MV-4-11 (cell line): ENCODE data around the gene FGR.
A peak's percentile ranks its signal among the peaks of the same experiment; 100 is the strongest.
"Not testable (repeated sequence)": the region's sequence is repeated elsewhere in the genome, so short reads cannot be mapped to it uniquely, and the experiment has no call there.

Experiments
- DNase-seq: peaks from one replicate; lab custom pipeline; 2025; lab: John Stamatoyannopoulos, UW

FGR gene

DNA sequence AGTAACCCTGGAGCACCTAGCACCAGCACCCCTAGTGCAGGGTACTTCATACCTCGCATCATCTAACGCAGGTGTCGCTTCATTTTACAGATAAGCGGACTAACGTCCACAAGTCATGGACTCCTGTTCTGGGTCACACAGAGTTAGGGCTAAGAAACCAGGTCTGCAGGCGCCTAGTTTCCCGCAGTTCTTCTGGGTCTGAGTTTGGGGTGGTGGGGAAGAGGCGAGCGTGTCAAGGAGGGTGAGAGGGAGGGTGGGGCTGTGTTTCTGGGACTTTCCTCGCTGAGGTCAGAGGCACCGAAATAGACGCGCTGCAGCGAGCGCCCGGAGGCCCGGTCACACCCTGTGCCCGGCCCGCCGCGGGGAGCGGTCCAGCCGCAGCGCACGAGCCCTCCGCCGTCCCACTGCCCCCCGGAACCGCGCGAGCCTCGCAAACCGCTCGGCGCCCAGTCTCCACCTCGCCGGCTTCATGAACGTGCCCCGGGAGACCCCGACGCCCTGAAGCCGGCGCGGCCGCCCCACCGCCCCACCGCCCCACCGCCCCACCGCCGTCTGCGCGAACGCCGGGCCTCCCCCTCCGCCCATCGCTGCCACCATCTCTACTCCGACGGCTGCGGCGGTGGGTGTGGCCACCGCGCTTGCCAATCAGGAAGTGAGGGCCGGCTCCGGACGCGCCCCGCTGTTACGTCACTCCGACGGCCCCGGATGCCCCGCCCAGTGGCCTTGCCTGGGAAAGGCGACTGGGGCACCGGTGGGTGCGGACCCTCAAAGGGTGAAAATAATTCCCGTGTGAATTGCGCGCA lies 24.7 kb upstream of the FGR start:
- peak; percentile 80 for DNase-seq

GRCh38 chr1:27658951-27659496 lies 24.0 kb upstream of the FGR start:
- DNase-seq: peak; percentile 51

- peak; percentile 67 for DNase-seq
Measured at GRCh38 chr1:27656157-27656893, 21.3 kb upstream of the FGR start.

DNA sequence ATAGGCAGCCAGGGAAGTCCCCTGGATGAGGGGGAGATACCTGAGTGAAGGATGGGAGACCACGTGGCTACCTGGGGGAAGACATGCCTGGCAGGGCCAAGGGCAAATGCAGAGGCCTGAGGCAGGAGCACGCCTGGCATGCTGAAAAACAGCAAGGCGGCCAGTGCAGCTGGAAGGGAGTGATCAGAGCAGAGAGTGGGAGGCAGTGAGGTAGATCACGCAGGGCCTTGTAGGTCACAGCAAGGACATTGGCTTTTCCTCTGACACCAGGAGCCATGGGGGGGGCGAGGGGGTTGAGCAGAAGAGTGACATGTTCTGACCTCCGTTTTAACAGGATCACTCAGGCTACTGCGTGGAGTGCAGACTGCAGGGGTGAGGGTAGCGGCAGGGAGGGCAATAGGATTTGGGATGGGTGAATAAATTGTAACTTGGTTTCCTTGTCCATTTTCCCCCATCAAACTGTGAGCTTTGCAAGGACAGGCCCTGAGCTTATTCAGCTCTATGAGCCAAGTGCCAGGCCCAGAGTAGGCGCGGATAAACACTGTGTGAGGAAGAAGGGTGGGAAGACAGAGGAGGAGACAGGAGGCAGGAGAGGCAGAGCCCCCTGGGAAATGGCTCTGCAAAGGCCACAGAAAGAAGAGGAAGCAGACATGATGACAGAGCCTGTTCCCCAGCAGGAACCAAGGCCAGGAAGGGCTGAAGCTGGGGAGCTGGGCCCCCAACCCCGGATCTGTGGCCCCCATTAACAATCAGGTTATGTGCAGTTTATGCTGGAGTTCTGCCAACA lies 20.4 kb upstream of the FGR start:
- peak; percentile 17 for DNase-seq

GRCh38 chr1:27652111-27652864 lies 17.3 kb upstream of the FGR start:
- DNase-seq: no peak

GRCh38 chr1:27650539-27651175 lies 15.7 kb upstream of the FGR start:
- no peak for DNase-seq

GRCh38 chr1:27650171-27650538 lies 15.2 kb upstream of the FGR start:
- DNase-seq: no peak

- no peak for DNase-seq
Measured at GRCh38 chr1:27649306-27649635, 14.3 kb upstream of the FGR start.

DNA sequence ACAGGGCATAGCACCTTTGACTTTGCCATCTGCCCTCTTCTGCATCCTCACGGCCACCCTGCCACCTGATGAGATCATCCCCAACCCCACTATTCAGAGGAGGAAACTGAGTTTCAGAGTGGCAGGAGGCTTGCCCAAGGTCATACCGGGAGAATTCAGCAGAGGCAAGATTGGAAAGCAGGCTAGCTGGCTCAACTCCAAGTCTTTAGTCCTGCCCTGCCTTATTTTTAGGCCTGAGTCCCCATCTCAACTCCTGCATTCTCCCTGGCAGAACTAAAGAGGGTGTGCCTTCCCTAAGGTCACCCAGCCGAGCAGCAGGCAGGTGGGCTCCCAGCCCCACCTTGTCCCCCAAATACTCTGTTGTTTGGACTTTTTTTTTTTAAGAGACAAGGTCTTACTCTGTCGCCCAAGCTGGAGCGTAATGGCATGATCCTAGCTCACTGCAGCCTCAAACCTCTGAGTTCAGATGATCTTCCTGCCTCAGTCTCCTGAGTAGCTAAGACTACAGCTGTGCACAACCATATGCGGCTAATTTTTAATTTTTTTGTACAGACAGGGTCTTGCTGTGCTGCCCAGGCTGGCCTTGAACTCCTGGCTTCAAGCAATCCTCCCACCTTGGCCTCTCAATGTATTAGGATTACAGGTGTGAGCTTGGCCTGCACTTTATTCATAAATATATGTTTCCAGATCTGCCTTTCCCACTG lies 13.8 kb upstream of the FGR start:
- no peak for DNase-seq

DNA sequence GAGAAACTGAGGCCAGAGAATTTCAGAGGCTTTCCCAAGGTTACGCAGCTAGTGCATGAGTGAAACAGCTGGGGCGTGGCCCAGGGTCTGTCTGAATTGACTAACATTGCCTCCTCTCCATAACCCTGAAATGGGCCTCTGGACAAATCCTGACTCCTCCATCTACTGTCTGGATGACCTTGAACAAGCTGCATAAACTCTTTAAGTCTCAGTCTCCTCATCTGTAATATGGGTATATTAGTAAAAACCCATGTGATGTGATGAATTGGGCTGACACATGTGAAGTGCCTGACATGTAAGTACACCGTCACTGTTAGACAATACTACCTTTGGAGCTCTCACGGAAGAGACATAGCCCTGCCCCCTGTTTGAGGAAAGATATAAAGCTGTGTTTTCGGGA lies 12.3 kb upstream of the FGR start:
- DNase-seq: no peak

- DNase-seq: no peak
Measured at GRCh38 chr1:27646676-27647075, 11.7 kb upstream of the FGR start.

DNA sequence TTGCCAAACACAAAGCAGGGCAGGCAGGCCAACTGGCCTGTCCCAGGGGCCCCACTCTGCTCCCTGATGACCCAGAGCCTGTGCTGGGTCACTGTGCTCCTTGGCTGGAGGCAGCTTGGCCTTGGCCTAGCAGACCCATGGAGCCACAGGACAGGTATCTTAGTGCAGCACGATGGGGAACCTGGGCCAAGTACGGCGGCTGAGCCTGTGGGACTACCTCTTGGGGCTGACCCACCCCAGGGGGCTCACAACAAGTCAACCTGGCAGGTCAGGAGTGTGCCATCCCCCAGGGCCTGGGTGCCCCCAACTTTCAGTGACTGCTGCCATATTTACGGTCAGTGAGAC lies 10.1 kb upstream of the FGR start:
- DNase-seq: no peak

DNA sequence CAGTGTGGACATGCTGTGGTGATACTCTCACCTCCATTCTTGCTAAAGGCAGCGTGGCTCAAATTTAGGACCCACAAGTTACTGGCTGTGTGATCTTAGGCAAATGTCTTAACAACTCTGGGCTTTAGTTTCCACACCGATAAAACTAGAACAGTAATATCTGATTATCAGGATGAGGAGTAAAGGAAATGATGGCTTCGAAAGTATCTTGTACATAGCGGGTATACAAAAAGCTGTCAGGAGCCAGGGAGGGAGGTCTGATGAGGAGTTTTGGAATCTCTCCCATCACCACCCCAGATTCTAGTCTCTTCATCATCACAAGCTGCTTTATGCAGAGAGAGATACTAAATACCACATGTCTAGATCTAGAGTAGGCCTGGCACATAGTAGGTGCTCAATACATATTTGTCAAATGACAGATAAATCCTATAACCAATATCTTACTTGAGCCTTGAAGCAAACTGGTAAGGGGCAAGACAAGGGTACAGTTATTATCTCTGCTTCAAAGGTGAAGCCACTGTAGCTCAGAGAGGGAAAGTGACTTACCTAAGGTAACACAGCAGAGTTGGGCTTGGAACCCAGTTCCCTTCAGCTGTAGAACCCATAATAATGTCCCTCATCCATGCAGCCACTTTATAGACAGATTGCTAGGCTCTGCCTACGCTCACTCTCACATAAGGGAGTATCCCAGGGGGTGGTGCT lies 9.5 kb upstream of the FGR start:
- no peak for DNase-seq

DNA sequence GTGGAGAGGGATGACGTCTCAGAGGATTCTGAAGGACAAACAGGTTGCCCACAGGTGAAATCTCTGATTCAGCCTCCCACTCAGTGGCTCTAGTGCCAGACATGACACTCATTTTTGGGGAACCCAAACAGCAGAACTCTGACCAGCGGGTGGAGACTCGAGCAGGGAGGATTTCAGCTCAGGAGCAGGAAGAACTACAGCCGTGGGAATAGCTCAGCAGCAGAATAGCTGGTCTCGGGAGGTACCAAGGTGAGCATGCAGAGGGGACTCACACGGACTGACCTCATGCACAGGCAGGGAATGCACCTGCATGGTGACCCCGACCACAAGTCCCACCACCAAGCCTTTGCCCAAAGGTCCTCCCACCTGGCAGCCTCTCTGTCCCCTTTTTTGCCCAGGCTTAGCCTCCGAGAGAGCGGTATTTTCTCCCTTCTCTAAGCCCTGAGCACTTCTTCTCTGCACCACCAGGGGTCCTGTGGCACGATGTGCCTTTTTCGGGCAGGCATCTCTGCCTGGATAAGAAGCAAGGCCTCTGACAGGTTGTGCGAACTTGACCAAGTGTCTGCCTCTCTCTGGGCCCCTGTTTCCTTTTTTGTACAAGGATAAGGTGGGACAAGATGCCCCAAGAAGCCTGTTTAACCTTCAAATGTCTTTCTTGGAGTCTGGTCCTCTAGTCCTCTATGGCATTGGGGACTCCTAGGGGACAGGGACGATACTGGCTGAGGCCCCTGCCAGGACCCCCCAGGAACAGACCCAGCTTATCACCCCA lies 8.8 kb upstream of the FGR start:
- DNase-seq: peak; percentile 44

- not testable (repeated sequence) for DNase-seq
Measured at GRCh38 chr1:27640514-27640913, 5.5 kb upstream of the FGR start.

DNA sequence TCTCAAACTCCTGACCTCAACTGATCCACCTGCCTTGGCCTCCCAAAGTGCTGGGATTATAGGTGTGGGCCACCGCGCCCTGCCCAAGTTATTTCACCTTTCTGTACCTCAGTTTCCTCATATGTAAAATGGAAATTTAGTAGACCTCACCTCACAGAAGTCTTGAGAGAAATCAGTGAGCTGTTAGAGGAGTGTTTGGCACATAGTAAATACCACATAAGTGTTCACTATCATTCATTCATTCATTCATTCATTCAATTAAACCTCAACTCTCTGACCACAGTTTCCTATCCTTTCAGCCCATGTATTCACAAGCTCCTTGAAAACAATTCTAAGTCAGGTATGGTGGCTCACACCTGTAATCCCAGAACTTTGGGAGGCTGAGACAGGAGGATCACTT lies 3.8 kb upstream of the FGR start:
- no peak for DNase-seq

DNA sequence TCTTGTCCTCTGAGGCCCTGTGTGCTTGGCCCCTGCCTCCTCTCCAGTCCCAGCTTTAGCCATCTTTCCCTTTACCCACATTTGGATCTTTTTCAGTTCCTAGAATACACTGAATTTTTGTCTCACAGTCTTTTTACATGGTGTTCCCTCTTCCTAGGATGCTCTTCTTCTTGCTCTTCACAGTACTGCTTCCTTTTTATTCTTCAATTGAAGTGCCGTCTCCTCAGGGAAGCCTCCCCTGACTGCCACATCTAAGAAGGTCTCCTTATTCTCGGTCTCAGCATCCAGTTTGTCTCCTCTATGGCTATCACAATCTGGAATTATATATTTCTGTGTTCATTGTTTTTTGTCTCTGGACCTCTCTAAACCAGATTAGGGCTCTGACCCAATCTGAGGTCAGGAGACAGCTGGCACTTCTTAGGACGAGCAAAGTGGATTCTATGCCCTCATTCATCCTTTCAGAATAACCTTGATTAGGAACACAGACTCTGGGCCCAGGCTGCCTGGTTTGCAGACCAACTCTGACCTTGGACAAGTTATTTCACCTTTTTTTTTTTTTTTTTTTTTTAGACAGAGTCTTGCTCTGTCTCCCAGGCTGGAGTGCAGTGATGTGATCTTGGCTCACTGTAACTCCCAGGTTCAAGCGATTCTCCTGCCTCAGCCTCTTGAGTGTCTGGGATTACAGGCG lies 3.2 kb upstream of the FGR start:
- DNase-seq: no peak

GRCh38 chr1:27635396-27636142 lies 584 bp upstream of the FGR start:
- no peak for DNase-seq
